Stimulated activated CD4-positive, alpha-beta T cell treated with anti-CD3 and anti-CD28 coated beads, Interleukin-1b, Interleukin-23, amount 100 ng/mL, for 24 hours (primary cell): Measurements from ENCODE around the gene OR5H6.
"Not testable (repeated sequence)": the region's sequence is repeated elsewhere in the genome, so short reads cannot be mapped to it uniquely, and the experiment has no call there.

ENCODE experiments used
- DNase-seq, 4 experiments: peaks; one replicate each; pipeline ENCODE4 v3.0.0-alpha.2; 2020; ENCODE audit warnings: low read depth in 4 of 4, low spot score in 1 of 4

Gene OR5H6

DNA sequence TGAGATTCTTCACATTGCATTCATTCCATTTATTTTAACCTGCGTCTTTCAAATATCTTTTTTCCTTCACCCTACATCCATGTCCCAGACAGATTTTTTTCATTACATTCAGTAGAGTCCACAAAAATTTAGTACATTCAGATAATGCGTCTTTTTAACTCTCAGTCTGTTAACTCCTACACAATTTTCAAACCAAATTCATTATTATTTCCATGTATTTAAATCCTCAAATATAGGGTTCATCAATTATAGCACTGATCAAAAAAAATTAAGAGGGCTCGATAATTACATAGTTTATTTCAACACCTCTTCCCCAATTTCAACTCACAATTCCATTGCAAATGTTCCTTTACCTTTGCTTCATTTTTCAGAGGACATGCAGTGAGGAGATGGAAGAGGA lies at the start of gene OR5H6:
TSS of gene OR5H6 (plus strand) at position 301 of the 400 bp plus-strand sequence. CDS start at position 390, 89 bp downstream.
- no peak for DNase-seq

DNA sequence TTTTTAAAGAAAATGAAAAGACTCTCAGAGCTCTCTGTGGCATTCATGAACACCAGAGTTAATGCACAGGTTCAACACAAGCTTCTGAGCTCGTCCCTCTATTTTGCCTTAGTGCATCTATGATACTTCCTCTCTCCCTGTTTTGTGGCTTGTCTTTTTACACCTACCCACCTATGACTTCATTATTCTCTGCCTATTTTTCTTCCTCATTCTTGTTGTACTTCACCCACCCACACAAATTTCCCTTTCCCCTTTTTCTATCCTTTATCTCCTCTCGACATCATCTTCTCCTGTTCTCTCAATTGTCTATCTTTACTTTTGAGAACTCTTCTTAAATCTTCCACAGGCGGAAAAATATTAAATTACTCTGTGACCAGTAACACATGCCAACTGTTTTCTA lies 49.0 kb upstream of the OR5H6 start:
- DNase-seq, result no peak

DNA sequence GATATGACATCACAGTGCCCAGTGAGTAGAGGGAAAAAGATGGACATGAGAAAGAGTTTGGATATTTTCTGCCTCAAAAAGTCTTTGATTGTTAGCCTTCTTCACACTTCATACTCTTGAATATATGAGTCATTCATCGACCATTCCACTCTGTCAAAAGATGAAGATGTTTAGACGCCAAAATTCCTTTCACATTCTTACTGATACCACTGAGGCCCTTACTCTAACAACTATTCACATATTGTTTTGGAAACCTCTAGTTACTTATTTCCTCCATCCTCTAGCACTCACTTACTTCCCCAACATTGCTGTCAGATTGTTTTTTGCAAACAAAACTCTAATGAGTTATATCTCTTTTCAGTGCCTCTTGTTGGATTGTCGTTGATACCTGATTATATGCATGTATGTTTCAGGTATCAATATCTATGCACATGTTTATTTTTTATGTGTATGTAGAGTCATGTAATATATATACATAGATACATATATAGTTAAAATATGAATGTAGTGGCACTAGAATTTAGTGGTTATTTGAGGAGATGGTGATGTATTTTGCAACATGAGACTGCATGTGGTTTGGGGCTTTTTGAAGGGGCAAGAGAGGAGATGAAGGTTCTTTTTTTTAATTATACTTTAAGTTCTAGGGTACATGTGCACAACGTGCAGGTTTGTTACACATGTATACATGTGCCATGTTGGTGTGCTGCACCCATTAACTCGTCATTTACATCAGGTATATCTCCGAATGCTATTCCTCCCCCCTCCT lies 40.0 kb upstream of the OR5H6 start:
- no peak for DNase-seq

DNA sequence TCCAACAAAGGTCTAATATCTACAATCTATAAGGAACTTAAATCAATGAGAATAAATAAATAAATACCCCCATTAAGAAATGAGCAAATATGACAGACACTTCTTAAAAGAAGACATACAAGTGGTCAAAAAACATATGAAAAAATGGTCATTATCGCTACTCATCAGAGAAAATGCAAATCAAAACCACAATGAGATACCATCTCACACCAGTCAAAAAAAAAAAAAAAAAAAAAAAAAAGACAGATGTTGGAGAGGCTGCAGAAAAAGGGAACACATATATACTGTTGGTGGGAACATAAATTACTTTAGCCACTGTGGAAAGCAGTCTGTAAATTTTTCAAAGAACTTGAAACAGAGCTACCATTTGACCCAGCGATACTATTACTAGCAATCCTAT lies 31.6 kb upstream of the OR5H6 start:
- no peak for DNase-seq

DNA sequence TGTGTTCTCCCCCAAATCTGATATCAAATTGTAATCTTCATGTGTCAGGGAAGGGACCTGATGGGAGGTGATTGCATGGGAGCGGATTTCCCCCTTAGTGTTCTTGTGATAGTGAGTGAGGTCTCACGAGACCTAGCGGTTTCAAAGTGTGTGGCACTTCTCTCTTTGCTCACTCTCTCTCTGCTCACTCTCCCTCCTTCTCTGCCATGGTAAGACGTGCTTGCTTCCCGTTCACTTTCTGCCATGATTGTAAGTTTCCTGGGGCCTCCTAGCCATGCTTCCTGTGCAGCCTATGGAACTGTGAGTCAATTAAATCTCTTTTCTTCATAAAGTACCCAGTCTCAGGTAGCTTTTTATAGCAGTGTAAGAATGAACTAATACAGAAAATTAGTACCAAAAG lies 30.6 kb upstream of the OR5H6 start:
- no peak for DNase-seq

DNA sequence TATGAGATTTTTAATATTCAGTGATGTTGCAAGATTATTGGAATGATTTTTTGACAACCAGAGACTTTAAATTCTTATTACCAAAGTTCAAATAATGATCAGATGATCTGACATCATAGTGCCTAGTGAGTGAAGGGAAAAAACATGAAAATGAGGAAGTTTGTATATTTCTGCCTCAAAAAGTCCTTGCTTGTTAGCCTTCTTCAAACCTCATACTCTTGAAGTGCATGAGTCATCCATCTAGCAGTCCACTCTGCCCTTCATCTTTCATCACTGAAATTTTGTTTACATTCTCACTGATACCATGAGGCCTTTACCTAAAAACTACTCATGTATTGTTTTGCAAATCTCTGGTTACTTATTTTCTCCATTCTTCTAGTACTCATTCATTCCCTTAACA lies 23.9 kb upstream of the OR5H6 start:
- no peak for DNase-seq

DNA sequence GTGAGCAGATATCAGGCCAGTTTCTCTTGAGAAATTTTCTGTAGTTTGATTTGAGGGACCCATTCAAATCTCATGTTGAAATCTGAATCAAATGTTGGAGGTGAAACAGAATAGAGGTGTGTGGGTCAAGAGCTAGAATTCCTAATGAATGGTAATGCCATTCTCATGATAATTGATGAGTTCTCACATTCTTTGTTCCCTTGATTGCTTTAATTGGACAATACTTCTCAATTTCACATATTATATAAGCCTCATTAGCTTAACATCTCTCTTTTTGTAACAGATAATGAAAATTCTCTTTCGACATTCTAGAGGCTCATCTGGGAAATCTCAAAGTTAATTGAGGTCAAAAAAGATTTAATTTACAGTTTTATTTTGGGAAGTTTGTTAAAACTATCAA lies 21.9 kb upstream of the OR5H6 start:
- no peak for DNase-seq

DNA sequence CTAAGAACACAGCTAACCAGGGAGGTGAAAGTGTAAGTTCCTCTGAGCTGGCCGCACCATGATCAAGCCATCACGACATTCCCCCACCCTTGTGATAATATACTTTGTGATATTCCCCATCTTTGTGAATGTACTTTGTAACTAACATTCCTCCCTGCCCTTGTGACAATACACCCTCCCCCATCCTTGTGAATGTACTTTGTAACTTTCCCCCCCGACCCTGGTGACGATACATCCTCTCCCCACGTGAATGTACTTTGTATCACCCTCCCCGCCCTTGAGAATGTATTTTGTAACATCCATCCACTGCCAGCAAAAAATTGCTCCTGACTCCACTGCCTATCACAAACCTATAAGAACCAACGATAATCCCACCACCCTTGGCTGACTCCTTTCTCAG lies 20.2 kb upstream of the OR5H6 start:
- no peak for DNase-seq

DNA sequence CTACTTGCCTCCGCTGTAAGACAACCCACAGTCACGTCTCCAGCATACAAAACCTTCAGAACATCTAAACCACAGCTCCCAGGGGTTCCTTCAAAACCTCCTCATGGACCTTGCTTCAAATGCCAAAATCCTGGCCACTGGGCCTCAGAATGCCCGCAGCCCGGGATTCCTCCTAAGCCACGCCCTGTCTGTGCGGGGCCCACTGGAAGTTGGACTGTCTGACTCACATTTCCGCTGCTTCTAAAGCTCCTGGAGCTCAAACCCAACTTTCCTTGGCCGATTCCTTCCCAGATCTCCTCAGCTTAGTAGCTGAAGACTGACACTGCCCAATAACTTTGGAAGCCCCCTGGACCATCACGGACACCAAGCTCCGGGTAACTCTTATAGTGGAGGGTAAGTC lies 17.9 kb upstream of the OR5H6 start:
- no peak for DNase-seq

DNA sequence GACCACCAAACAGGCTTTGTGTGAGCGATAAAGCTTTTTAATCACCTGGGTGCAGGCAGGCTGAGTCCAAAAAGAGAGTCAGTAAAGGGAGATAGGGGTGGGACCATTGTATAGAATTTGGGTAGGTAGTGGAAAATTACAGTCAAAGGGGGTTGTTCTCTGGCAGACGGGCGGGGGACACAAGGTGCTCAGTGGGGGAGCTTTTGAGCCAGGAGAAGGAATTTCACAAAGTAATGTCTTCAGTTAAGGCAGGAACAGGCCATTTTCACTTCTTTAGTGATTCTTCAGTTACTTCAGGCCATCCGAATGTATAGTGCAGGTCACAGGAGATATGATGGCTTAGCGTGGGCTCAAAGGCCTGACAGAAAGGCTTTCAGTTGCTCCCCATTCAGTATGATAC lies 8.0 kb upstream of the OR5H6 start:
- not testable (repeated sequence) for DNase-seq

DNA sequence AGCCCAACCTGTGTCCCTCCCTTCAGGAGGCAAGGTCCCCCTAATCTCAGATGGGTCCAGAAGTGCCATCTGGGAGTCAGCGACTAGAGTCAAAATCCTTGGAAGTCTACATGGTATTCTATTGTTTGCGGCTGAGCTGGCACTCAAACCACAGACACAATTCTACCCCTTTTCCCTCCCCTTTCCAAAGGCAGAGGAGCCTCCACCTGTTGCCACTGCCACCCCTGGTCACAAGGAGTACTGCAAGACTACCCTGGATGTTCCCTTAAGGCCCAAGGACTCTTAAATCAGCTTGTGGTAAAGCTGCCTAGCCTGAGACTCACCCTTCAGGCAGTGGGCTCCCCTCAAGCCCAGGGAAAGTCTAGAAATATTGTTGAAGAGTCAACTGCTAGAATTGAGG lies 4.3 kb upstream of the OR5H6 start:
- DNase-seq, result no peak

DNA sequence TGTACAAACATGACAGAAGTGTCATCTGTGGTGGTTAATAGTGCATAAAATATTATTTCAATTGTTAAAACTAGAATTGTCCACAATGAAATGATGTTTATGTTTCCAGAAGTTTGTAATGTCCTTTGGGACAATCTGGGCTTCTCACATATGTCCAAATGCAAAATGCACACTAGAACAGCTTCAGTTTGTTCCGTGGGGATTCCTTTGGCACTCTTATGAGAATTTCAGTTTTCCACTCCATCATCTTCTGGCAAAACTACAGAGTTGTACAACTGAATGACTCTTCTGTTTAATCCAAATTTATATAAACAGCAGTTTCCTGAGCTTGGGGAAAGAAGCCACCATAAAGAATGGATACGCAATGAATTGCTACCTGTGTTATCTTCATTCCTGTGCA lies 2.0 kb upstream of the OR5H6 start:
- DNase-seq, result no peak

DNA sequence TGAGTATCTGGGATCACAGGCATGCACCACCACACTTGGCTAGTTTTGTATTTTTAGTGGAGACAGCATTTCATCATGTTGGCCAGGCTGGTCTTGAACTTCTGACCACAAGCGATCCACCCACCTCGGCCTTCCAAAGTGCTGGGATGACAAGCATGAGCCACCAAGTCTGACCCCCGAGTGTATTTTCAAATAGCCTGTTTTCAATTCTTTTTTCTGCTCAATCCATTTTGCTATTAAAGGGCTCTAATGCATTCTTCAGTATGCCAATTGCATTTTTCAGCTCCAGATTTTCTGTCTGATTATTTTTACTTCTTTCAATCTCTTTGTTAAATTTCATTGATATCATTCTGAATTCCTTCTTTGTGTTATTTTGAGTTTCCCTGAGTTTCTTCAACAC lies 5.8 kb downstream of the OR5H6 start:
- DNase-seq, result no peak

DNA sequence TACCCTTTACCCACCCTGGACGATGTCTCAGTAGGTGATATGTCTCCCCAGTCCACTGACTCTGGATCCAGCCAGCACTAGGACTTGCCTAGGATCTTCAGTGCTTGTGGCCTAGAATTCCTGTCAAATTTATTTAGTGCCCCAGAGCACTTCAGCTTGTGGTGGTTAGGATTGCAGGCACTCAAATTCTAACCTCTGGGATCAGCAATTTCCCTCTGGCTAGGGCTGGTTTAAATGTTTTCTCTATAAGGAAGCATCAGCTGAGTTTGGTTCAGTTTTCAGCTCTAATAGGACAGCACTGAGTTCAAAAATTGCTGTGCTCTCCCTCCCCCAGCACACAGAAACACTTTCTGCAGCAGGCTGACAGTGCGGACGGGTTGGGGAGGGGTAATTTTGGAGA lies 8.1 kb downstream of the OR5H6 start:
- no peak for DNase-seq

DNA sequence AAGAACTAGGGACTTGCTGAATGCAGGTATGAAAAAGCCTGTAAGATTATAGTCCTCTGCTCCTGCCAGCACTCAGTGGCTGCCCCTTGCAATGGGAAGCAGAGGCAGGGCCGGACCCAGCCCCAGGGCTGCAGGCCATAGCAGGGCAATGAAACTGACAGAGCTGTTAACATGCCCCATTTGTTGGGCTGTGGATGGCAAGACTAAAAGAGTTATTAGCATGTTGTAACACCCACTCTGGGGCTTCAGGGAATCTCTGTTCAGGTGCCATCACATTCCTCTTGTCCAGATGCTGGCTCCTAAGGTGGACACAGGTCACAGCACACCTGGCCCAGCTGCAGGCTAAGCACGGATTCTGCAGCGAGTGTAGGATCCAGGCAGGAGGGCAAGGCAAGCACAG lies 10.9 kb downstream of the OR5H6 start:
- DNase-seq, result no peak

DNA sequence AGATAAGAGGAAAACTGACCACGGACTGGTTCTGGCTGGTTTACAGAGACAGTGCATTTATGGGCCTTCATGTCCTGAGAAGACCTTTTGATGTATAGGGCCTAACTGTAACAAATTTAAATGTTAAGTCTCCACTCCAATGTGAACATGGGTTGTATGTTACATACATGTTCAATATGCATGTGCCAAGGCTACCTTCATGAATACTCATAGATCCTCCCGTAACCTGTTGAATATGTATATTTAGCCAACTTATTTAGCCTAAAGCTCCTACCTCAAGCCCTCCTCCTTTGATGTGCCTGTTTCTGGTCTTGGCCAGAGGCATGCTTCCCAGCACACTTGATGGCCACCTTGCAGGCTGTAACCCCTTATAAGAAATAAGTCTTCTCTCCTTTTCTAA lies 18.2 kb downstream of the OR5H6 start, which contains the start of gene OR5H2:
TSS of gene OR5H2 (plus strand) at position 301 of the 400 bp plus-strand sequence. CDS start 398 bp downstream, outside the sequence.
- DNase-seq, result no peak

DNA sequence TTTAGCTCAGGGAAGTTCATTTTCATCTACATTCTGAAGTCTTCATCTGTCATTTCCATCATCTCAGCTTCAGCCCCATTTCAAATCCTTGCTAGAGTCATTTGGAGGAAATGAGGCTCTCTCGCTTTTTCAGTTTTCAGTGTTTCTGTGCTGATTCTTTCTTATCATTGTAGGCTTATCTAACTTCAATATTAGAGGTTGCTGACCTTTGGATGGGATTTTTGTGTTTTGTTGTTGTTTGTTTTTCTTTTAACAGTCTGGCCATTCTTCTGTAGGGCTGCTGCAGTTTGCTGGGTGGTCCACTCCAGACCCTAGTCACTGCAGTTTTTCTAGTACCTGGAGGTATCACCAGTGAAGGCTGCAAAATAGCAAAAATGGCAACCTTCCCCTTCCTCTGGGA lies 26.9 kb downstream of the OR5H6 start:
- DNase-seq, result no peak

DNA sequence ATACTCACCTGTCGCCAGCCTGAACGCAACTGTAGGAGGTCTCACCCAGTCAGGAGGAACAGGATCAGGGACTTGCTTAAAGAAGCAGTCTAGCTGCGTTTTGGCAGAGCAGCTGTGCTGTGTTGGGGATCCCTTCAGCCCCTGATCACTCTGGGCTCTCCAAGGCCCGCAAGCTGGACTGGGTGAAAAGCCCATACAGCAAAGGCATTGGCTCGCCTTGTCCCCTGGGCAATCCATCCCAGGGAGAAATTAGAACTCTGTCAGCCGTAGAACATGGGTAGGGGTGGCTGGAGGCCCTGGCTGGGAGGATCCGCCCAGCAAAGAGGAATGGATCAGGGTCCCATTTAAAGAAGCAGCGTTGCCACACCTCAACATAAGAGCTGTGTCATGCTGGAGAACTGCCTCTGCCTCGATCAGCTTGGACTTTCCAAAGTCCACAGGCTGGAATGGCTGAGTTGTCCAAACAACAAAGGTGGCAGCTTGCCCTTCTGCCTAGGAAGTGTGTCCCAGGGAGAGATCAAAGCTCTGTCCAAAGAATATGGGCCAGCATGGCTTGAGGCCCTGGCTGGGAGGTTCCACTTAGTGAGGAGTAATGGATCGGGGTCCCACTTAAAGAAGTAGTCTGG lies 27.4 kb downstream of the OR5H6 start:
- DNase-seq, result no peak
